Measurements from ENCODE around the gene TBL1Y. TPM values are rescaled to one million over a fixed set of nuclear protein-coding genes. Genes with fewer than 3 reads are reported as not detected.

TBL1Y gene
- polyA plus RNA-seq, 1 donor from 2014 or later, result not detected

DNA sequence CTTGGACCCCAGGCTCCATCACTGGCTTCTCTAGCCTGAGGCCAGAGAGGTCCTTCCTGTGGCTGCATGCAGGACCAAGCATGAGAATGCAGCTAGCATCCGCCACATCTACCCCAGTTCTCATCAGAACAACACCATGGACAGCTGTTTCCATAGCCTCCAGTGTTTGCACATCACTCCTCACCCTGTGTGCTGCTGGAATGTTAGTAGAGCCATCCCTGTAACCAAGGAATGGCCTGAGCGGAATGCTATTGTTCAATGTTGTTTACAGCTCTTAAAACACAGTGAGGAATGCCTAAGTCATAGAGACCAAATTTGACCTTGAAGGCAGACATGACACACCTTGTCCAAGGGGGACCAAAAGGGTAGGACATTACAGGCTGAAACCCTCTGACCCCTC is 183.9 kb downstream of the TBL1Y start:
- no peaks in the 10 kb centered on the region for H3K4me1 Mint-ChIP-seq
- H3K27me3 Mint-ChIP-seq, result no peaks in the 10 kb centered on the region
- no peak overlapping the region for H3K27ac Mint-ChIP-seq
- no peak overlapping the region for H3K4me3 Mint-ChIP-seq
- no peaks in the 10 kb centered on the region for H3K9me3 Mint-ChIP-seq
- no peaks in the 10 kb centered on the region for H3K36me3 Mint-ChIP-seq

DNA sequence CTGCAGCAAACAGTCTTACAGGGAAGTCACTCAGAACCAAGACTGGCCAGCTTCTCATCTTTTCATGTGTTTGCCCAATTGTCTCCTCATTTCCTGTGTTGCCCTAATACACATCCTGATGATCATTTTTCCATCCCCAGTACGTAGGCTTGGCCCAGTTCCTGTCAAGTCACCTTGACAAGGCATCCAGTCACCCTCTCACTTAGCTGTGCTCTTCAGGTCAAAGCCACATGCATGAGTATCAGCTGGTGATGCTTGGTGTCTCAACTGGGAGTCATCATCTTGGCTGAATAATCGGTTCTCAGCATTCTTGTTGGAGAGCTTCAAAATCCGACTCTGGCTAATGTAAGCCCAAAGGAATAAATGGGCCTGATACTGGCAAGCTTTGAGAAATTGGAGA is 186.5 kb downstream of the TBL1Y start:
- Mint-ChIP-seq H3K36me3 (no peaks in the 10 kb centered on the region), H3K9me3 (no peaks in the 10 kb centered on the region), H3K27me3 (no peaks in the 10 kb centered on the region), H3K4me3 (no peak overlapping the region), H3K4me1 (no peaks in the 10 kb centered on the region), H3K27ac (no peak overlapping the region)

DNA sequence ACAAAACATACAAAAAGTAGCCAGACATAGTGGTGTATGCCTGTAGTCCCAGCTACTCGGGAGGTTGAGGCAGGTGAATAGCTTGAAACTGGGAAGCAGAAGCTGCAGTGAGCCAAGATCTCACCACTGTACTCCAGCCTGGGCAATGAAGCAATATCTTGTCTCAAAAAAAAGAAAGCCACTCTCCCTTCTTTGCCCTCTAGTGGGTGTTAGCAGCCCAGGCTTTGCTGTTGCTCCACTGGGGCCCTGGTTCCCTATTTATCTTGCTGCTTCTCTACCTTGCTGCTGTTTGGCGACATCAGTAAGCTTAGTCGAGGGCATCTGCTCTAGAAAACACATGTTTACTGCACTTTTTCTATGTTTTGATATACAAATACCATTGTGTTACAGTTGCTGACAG is 189.2 kb downstream of the TBL1Y start:
- Mint-ChIP-seq H3K27me3 (no peaks in the 10 kb centered on the region), H3K4me1 (no peaks in the 10 kb centered on the region), H3K4me3 (no peak overlapping the region), H3K36me3 (no peaks in the 10 kb centered on the region), H3K27ac (no peak overlapping the region), H3K9me3 (no peaks in the 10 kb centered on the region)

DNA sequence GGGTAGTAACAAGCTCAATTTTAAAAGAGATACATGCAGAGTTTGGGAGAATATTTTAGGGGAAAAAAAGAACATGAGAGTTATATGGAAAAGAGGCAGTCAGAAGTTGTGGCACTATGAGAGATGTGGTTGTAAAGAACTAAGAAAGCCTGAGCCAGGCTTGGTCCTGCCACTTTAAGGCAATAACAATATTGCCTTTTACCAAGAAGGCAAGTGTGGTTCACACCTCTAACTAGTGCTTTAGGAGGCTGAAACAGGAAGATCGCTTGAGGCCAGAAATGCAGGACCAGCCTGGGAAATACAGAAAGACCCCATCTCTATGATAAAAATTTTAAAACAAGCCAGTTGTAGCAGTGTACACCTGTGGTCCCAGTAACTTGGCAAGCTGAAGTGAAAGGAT is 192.2 kb downstream of the TBL1Y start:
- Mint-ChIP-seq H3K27ac (no peak overlapping the region), H3K4me3 (no peak overlapping the region), H3K9me3 (no peaks in the 10 kb centered on the region), H3K4me1 (no peaks in the 10 kb centered on the region), H3K27me3 (no peaks in the 10 kb centered on the region), H3K36me3 (no peaks in the 10 kb centered on the region)

DNA sequence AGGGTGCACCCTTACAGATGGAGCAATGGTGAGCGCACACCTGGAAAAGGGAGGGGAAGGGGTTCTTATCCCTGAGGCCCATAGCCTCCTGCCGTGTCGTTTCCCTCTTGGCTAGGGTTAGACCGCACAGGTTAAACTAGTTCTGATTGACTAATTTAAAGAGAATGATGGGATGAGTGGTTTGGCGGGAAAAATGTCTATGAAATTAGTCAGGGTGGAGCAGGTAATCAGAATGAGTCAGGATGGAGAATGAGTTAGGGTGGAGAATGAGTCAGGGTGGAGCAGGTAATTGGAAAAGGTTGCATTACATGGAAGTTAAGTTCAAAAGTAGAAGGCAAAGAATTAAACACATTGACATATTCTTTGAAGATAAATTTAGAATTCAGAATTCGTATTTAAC is 196.7 kb downstream of the TBL1Y start:
- no peak overlapping the region for H3K4me3 Mint-ChIP-seq
- no peaks in the 10 kb centered on the region for H3K4me1 Mint-ChIP-seq
- no peaks in the 10 kb centered on the region for H3K36me3 Mint-ChIP-seq
- H3K9me3 Mint-ChIP-seq, result no peaks in the 10 kb centered on the region
- no peak overlapping the region for H3K27ac Mint-ChIP-seq
- H3K27me3 Mint-ChIP-seq, result no peaks in the 10 kb centered on the region

DNA sequence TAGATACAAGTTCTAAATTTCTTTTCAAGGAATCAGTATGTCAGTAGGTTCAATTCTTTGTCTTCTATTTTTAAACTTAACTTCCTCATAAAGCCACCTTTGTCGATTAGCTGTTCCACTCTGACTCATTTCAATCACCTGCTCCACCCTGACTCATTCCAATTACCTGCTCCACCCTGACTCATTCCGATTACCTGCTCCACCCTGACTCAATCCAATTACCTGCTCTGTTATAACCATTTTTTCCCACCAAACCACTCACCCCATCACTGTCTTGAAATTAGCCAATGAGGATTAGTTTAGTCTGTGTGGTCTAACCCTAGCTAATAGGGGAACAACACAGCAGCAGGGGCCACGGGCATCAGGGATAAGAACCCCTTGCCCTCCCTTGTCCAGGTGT is 199.6 kb downstream of the TBL1Y start:
- Mint-ChIP-seq H3K36me3 (no peaks in the 10 kb centered on the region), H3K9me3 (no peaks in the 10 kb centered on the region), H3K4me3 (no peak overlapping the region), H3K27ac (no peak overlapping the region), H3K27me3 (no peaks in the 10 kb centered on the region), H3K4me1 (no peaks in the 10 kb centered on the region)

DNA sequence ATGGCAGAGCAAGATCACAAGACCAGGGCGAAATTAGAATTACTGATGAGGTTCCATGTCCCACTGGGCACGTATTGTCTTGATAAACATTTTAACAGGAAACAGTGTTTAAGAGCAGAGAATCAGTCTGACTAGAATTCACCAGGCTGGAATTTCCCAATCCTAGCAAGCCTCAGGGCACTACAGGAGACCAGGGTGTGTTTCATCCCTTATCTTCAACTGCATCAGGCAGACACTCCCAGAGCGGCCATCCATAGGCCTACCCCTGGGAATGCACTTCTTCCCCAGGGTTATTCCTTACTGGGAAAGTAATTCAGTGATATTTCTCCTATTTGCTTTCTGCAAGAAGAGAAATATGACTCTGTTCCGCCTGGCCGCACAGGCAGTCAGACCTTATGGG is 205.4 kb downstream of the TBL1Y start:
- H3K27me3 Mint-ChIP-seq, result no peaks in the 10 kb centered on the region
- no peaks in the 10 kb centered on the region for H3K4me1 Mint-ChIP-seq
- no peak overlapping the region for H3K27ac Mint-ChIP-seq
- H3K4me3 Mint-ChIP-seq, result no peak overlapping the region
- H3K9me3 Mint-ChIP-seq, result no peaks in the 10 kb centered on the region
- no peaks in the 10 kb centered on the region for H3K36me3 Mint-ChIP-seq

DNA sequence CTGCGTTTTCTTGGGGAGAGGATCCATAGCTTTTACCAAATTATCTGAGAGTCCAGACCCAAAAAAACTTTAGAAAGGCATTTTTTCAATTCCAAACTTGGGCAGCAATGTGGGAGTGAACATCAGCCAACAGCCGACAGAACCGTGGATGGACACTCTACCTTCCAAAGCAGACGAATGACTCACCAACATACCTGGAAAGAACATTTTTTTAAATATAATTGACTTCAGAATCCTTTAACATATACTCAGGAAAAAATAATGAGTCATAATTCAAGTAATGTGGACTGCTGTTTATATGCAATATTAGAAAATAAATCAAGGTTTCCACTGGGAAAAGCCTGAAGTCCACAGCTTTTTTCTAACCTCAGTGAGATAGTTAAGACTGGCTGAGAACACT is 211.7 kb downstream of the TBL1Y start:
- Mint-ChIP-seq H3K9me3 (no peaks in the 10 kb centered on the region), H3K27ac (no peak overlapping the region), H3K27me3 (no peaks in the 10 kb centered on the region), H3K36me3 (no peaks in the 10 kb centered on the region), H3K4me1 (no peaks in the 10 kb centered on the region), H3K4me3 (no peak overlapping the region)

DNA sequence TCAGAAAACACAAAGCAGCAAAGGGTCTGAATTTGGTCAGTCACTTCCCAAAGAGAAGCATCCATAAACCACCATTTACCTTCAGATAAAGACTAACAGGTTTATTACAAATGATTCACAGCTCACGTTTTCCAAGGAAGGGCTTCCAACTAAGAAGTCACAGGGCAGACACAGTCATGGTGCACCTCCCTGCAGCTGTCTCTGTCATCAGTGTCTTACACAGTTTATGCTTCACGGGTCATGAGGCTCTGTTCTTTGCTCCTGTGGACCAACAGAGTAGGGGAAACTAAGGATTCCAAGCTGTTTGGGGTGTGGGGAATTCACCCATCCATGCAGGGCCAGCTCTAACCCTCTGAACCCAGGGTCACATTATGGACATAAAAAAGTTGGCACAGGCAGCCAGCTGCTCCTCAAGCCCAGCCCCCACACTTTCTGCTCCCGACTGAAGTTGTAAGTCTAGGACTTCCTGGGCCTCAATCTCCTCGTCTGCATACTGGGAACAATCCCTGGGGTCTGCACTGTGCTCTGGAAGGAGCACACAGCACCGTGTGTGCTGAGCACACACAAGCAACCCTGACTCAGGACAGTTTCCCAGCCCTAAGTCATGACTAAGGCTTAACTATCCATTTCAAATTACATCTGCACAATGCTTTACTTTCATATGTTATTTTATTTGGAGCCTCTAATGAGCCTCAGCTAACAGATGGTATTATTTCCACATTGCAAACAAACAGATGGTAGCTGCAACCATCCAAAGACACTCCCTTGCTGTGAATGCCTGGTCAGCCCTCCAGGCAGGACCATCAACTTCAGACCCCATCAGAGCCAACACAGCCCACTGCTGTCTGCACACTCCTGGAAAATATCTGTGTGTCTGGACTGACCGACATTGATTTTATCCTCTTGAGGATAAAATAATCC is 214.9 kb downstream of the TBL1Y start:
- Mint-ChIP-seq H3K4me1 (no peaks in the 10 kb centered on the region), H3K27ac (no peak overlapping the region), H3K36me3 (no peaks in the 10 kb centered on the region), H3K27me3 (no peaks in the 10 kb centered on the region), H3K9me3 (no peaks in the 10 kb centered on the region), H3K4me3 (no peak overlapping the region)

- H3K9me3 Mint-ChIP-seq, result no peaks in the 10 kb centered on the region
- no peak overlapping the region for H3K4me3 Mint-ChIP-seq
- no peaks in the 10 kb centered on the region for H3K4me1 Mint-ChIP-seq
- no peak overlapping the region for H3K27ac Mint-ChIP-seq
- no peaks in the 10 kb centered on the region for H3K36me3 Mint-ChIP-seq
- H3K27me3 Mint-ChIP-seq, result no peaks in the 10 kb centered on the region
These were observed 217.7 kb downstream of the TBL1Y start for GRCh38 chrY:7128211-7128610.

Other genes starting within 250 kb of the TBL1Y start
- not detected for gene AMELY, start 1.1 kb downstream of the TBL1Y start, polyA plus RNA-seq